ENCODE results near the gene EXOC4. TPM values are rescaled to one million over a fixed set of nuclear protein-coding genes. Genes with fewer than 3 reads are reported as not detected.

Gene EXOC4
- total and polyA plus RNA-seq, 7 donors: 7.6 to 63.0 (median 29.1) TPM

DNA sequence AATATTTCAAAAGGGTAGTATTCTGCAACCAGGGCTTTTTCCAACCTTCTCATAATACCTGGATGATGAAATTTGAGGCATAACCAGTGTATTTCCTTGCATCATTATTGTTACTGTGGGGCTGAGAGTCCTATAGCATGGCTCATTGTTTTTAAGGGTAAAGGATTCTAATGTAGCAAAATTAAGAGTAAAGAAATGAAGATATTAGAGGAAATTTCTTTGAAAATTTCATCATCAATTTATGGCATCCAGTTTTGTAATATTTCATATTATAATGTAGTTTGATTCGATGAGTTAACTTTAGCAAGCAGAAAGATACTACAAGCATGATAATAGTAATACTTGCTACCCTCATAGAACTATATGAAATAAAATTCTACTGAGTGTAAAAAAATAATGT, 486.9 kb downstream of the EXOC4 start:
- no peak for ATAC-seq
- no peak for DNase-seq
- TF ChIP-seq, protein P1, sequence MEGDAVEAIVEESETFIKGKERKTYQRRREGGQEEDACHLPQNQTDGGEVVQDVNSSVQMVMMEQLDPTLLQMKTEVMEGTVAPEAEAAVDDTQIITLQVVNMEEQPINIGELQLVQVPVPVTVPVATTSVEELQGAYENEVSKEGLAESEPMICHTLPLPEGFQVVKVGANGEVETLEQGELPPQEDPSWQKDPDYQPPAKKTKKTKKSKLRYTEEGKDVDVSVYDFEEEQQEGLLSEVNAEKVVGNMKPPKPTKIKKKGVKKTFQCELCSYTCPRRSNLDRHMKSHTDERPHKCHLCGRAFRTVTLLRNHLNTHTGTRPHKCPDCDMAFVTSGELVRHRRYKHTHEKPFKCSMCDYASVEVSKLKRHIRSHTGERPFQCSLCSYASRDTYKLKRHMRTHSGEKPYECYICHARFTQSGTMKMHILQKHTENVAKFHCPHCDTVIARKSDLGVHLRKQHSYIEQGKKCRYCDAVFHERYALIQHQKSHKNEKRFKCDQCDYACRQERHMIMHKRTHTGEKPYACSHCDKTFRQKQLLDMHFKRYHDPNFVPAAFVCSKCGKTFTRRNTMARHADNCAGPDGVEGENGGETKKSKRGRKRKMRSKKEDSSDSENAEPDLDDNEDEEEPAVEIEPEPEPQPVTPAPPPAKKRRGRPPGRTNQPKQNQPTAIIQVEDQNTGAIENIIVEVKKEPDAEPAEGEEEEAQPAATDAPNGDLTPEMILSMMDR (IDR thresholded peaks at IDR 0.05): no peak
- no peaks in the 10 kb centered on the region for H3K27me3 ChIP-seq (ENCODE audit: insufficient read depth in 3 of 3, low read length in 2 of 3)
- no peak overlapping the region for H3K27ac ChIP-seq
- H3K4me3 ChIP-seq: no peak overlapping the region
- 85 to 89% (median 87%) methylated on average over 1 of the region's 1 CpG for WGBS, 3 donors
- no peaks in the 10 kb centered on the region for H3K36me3 ChIP-seq (ENCODE audit: insufficient read depth in 1 of 2, low read depth in 1 of 2)
- intact Hi-C loops (cut with DNase I): no loop called here
- H3K9me3 ChIP-seq: no peaks in the 10 kb centered on the region
- no peaks in the 10 kb centered on the region for H3K4me1 ChIP-seq

DNA sequence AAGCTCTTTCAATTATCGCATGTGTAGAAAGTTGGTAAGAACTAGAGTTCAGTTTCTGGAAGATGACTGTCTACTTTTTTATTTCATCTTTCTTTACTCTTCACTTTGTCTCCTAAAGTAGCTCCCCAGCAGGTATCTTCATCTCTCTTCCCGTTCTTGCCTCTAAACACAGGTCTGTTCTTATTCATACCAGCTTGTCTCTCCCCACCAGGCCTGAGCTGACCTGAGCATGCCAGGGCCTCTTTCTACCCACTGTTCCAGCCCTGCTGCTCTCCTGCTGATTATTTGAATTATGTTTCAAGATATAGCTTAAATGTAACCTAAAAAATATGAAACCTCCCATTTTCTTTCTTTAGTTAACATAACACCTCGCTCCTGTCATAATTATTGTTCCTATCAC, 488.2 kb downstream of the EXOC4 start:
- no peak for ATAC-seq
- H3K36me3 ChIP-seq (ENCODE audit: insufficient read depth in 1 of 2, low read depth in 1 of 2): no peaks in the 10 kb centered on the region
- intact Hi-C loops (cut with DNase I): no loop called here

DNA sequence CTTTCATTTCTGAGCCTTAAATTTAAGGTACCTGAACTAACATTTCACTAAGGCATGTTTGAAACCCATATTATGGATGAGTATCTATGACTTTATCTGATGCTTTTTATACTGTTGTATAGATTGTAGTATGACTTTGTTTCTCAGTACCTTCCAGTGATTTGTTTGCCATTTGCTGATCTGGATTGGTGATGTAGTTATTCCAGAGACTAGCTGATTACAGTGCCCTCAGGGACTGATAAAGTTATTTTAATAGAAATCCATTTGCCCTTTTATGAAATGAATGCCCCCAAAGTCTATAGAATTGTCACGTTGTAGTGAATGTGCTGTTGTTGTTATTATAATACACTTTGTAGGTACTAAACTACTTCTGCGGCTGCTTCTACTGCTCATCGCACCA, 488.8 kb downstream of the EXOC4 start:
- Histone ChIP-seq H3K27ac (no peak overlapping the region), H3K36me3 (ENCODE audit: insufficient read depth in 1 of 2, low read depth in 1 of 2) (no peaks in the 10 kb centered on the region), H3K27me3 (ENCODE audit: insufficient read depth in 3 of 3, low read length in 2 of 3) (no peaks in the 10 kb centered on the region), H3K9me3 (no peaks in the 10 kb centered on the region), H3K4me3 (no peak overlapping the region), H3K4me1 (no peaks in the 10 kb centered on the region)
- no peak for ATAC-seq
- intact Hi-C loops (cut with DNase I): no loop called here
- DNase-seq: no peak
- WGBS, 3 donors: 97% methylated on average over 3 of the region's 3 CpGs
- TF ChIP-seq, protein P1 (IDR thresholded peaks at IDR 0.05): no peak

More for the DNA sequence above, 488.2 kb downstream of the EXOC4 start:
- Histone ChIP-seq H3K27me3 (ENCODE audit: insufficient read depth in 3 of 3, low read length in 2 of 3) (no peaks in the 10 kb centered on the region), H3K27ac (no peak overlapping the region), H3K9me3 (no peaks in the 10 kb centered on the region), H3K4me3 (no peak overlapping the region), H3K4me1 (no peaks in the 10 kb centered on the region)
- TF ChIP-seq, protein P1 (IDR thresholded peaks at IDR 0.05): no peak
- no peak for DNase-seq
- WGBS, 3 donors: 93 to 99% (median 95%) methylated on average over 3 of the region's 3 CpGs

DNA sequence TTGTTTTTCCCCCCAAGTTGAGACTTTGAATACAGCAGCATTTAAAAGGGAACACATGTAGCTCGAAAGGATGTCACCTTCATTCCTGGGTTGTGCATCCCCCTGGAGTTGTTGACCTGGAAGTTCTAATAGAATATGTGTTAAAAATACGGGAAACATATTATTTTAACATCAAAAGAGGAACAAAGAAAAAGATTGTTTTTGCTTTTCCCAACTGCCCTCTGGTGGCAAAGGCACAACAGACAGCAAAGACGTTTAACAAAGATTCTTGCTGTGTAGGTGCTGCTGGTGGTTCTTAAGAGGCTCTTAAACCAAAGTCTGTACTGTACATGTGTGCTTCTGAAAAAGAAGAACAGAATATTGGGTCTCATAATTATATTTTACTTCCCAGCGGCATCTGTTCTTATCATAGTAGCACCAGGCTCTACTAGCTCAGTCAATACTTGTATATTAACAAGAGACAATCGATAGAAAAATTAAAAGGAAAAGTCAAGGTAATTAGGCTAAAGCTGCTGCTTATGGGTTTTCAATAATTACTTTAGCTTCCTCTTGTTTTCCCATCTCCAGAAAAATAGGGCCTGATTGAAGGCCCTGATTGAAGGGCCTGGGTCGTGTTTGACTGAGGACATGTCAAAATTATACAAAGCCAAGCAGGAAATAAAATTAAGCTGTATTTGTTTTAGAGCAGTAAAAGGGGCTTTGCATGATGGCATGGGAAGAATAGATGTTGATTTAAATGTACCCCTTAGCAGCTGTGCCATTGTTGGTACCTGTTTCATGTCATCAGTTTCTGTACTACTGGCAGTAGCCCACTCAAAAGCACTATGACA, 490.0 kb downstream of the EXOC4 start:
- ATAC-seq (no peak), DNase-seq (no peak)
- TF ChIP-seq, protein P1 (IDR thresholded peaks at IDR 0.05): no peak
- Histone ChIP-seq H3K27me3 (ENCODE audit: insufficient read depth in 3 of 3, low read length in 2 of 3) (no peaks in the 10 kb centered on the region), H3K4me1 (no peaks in the 10 kb centered on the region), H3K36me3 (ENCODE audit: insufficient read depth in 1 of 2, low read depth in 1 of 2) (no peaks in the 10 kb centered on the region), H3K27ac (no peak overlapping the region), H3K9me3 (no peaks in the 10 kb centered on the region), H3K4me3 (no peak overlapping the region)
- intact Hi-C loops (cut with DNase I): no loop called here
- WGBS, 3 donors: 75 to 81% (median 80%) methylated on average over 6 of the region's 6 CpGs

DNA sequence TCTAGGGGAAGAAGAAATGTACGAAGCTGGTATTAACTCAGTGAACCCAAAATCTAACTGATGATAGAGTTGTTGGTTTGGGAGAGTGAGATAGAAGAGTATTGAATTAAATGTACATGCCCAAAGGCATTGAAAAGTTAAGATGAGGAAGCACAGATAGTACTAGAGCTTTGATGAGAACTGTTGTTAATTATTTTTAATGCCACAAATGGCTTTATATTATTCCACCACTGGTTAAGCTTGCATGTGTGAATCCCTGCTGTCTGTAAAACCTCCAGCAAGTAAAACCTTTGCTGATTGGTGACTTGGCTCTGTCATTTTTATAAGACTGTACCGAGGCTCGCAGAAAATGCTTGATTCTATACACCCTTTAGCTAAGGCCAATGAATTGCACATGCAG, 491.6 kb downstream of the EXOC4 start:
- WGBS, 3 donors: 68 to 74% (median 69%) methylated on average over 3 of the region's 3 CpGs
- Histone ChIP-seq H3K27me3 (ENCODE audit: insufficient read depth in 3 of 3, low read length in 2 of 3) (no peaks in the 10 kb centered on the region), H3K36me3 (ENCODE audit: insufficient read depth in 1 of 2, low read depth in 1 of 2) (no peaks in the 10 kb centered on the region), H3K4me1 (no peaks in the 10 kb centered on the region), H3K27ac (no peak overlapping the region), H3K9me3 (no peaks in the 10 kb centered on the region), H3K4me3 (no peak overlapping the region)
- ATAC-seq: no peak
- no peak for DNase-seq
- TF ChIP-seq, protein P1 (IDR thresholded peaks at IDR 0.05): no peak
- intact Hi-C loops (cut with DNase I): no loop called here
